Astrocyte (in vitro differentiated cells and primary cell): Measurements from ENCODE around the gene INHBC. TPM values are rescaled to one million over a fixed set of nuclear protein-coding genes. Genes with fewer than 3 reads are reported as not detected.

ENCODE experiments used
- DNase-seq: peaks from one replicate; pipeline ENCODE4 v3.0.0-alpha.2; 2010; ENCODE audit warnings: low read depth
- FAIRE-seq: peaks from 2 replicates; lab custom pipeline; 2011; peaks lifted over from hg19 to GRCh38; lab: Jason Lieb, UNC
- H2AFZ ChIP-seq: 2 replicates; pipeline ENCODE4 v1.6.0; 2012; ENCODE audit warnings: low read depth, low read length, inconsistent platforms
- H3K27ac ChIP-seq: 2 replicates; pipeline ENCODE4 v1.5.1; 2011; ENCODE audit warnings: low read depth, low read length, inconsistent platforms
- H3K27me3 ChIP-seq: 2 replicates; pipeline ENCODE4 v1.6.0; 2011; ENCODE audit warnings: low read length, inconsistent platforms; ENCODE audit not compliant: insufficient read depth
- H3K36me3 ChIP-seq: 2 replicates; pipeline ENCODE4 v1.5.1; 2011; ENCODE audit warnings: low read length, inconsistent platforms; ENCODE audit not compliant: insufficient read depth
- H3K4me1 ChIP-seq: 2 replicates; pipeline ENCODE4 v1.5.1; 2011; ENCODE audit warnings: low read length, inconsistent platforms; ENCODE audit not compliant: insufficient read depth
- H3K4me2 ChIP-seq: 2 replicates; pipeline ENCODE4 v1.6.0; 2012; ENCODE audit warnings: low read length, inconsistent platforms
- H3K4me3 ChIP-seq: 2 replicates; pipeline ENCODE4 v1.5.1; 2011; ENCODE audit warnings: low read depth, mild to moderate bottlenecking, low read length, inconsistent platforms; ENCODE audit not compliant: insufficient read depth
- H3K79me2 ChIP-seq: 2 replicates; pipeline ENCODE4 v1.6.0; 2012; ENCODE audit warnings: mild to moderate bottlenecking, low read length, inconsistent platforms; ENCODE audit not compliant: insufficient read depth
- H3K9ac ChIP-seq: 2 replicates; pipeline ENCODE4 v1.6.0; 2012; ENCODE audit warnings: mild to moderate bottlenecking, low read length, inconsistent platforms
- H3K9me3 ChIP-seq: 2 replicates; pipeline ENCODE4 v1.5.1; 2012; ENCODE audit warnings: low read depth, mild to moderate bottlenecking, low read length, inconsistent platforms; ENCODE audit not compliant: insufficient read depth
- H4K20me1 ChIP-seq: 2 replicates; pipeline ENCODE4 v1.6.0; 2012; ENCODE audit warnings: low read length, inconsistent platforms; ENCODE audit not compliant: insufficient read depth
- H3K27ac Mint-ChIP-seq: one replicate; pipeline ENCODE4 v1.8.0; 2021; ENCODE audit warnings: mild to moderate bottlenecking, mixed read lengths; ENCODE audit not compliant: unreplicated experiment
- H3K27me3 Mint-ChIP-seq: one replicate; pipeline ENCODE4 v1.8.0; 2021; ENCODE audit warnings: low read depth, mixed read lengths; ENCODE audit not compliant: unreplicated experiment
- H3K36me3 Mint-ChIP-seq: one replicate; pipeline ENCODE4 v1.8.0; 2021; ENCODE audit warnings: low read depth, mixed read lengths; ENCODE audit not compliant: unreplicated experiment
- H3K4me1 Mint-ChIP-seq: one replicate; pipeline ENCODE4 v1.8.0; 2021; ENCODE audit warnings: low read depth, mixed read lengths; ENCODE audit not compliant: unreplicated experiment
- H3K4me3 Mint-ChIP-seq: one replicate; pipeline ENCODE4 v1.8.0; 2021; ENCODE audit warnings: mild to moderate bottlenecking, moderate library complexity, mixed read lengths; ENCODE audit not compliant: unreplicated experiment
- H3K9me3 Mint-ChIP-seq: one replicate; pipeline ENCODE4 v1.8.0; 2021; ENCODE audit warnings: mild to moderate bottlenecking, mixed read lengths; ENCODE audit not compliant: unreplicated experiment
- EZH2 ChIP-seq: IDR thresholded peaks from 2 replicates; pipeline ENCODE4 v1.6.1; 2012; ENCODE audit warnings: mild to moderate bottlenecking, low read length, inconsistent platforms; ENCODE audit not compliant: insufficient read depth
- total RNA-seq: library from RNA; stranded (reverse); gene quantifications from 2 replicates; pipeline ENCODE4 v1.2.1, GENCODE V29; 2021
- TF ChIP-seq, protein P1 (sequence below): IDR thresholded peaks from 2 replicates; pipeline ENCODE4 v1.5.1; 2011; ENCODE audit warnings: low read depth, mild to moderate bottlenecking, inconsistent platforms, low read length, moderate library complexity; ENCODE audit not compliant: insufficient read depth

The INHBC gene
- total RNA-seq, 1 donor from 2014 or later = not detected

DNA sequence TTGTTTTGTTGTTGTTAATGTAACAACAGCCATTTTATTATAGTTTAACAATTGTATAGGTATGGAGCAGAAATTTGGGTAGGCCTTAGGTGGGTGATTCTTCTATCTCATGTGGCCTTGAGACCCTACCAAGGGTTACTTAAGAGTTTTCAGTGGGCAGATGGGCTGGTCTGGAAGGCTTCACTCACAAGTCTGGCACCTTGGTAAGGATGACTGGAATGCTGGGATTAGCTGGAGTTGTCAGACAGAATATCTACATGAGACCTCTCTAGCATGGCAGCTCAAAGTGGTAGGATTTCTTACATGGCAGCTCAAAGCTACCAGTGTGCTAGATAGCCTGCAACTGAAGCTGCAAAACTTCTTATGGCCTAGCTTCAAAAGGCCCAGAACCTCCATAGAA is 51.1 kb downstream of the INHBC start:
- H3K4me3 ChIP-seq = no peak overlapping the region
- H3K4me1 ChIP-seq = peaks cover 16% of the 10 kb centered on the region
- no peak overlapping the region for H2AFZ ChIP-seq
- H4K20me1 ChIP-seq = peaks cover 20% of the 10 kb centered on the region
- no peak for FAIRE-seq
- H3K9me3 ChIP-seq = no peaks in the 10 kb centered on the region
- Mint-ChIP-seq H3K9me3 (no peaks in the 10 kb centered on the region), H3K27ac (peak overlapping the region; percentile 62), H3K27me3 (peaks cover 3% of the 10 kb centered on the region), H3K36me3 (peaks cover 12% of the 10 kb centered on the region), H3K4me1 (peaks cover 23% of the 10 kb centered on the region), H3K4me3 (no peak overlapping the region)
- no peak for TF ChIP-seq EZH2
- TF ChIP-seq, protein P1, sequence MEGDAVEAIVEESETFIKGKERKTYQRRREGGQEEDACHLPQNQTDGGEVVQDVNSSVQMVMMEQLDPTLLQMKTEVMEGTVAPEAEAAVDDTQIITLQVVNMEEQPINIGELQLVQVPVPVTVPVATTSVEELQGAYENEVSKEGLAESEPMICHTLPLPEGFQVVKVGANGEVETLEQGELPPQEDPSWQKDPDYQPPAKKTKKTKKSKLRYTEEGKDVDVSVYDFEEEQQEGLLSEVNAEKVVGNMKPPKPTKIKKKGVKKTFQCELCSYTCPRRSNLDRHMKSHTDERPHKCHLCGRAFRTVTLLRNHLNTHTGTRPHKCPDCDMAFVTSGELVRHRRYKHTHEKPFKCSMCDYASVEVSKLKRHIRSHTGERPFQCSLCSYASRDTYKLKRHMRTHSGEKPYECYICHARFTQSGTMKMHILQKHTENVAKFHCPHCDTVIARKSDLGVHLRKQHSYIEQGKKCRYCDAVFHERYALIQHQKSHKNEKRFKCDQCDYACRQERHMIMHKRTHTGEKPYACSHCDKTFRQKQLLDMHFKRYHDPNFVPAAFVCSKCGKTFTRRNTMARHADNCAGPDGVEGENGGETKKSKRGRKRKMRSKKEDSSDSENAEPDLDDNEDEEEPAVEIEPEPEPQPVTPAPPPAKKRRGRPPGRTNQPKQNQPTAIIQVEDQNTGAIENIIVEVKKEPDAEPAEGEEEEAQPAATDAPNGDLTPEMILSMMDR = no peak
- no peak overlapping the region for H3K27ac ChIP-seq
- H3K79me2 ChIP-seq = peaks cover 29% of the 10 kb centered on the region
- H3K36me3 ChIP-seq = peaks cover 12% of the 10 kb centered on the region
- H3K9ac ChIP-seq = no peak overlapping the region
- H3K27me3 ChIP-seq = peaks cover 6% of the 10 kb centered on the region
- H3K4me2 ChIP-seq = no peak overlapping the region
- DNase-seq = no peak

DNA sequence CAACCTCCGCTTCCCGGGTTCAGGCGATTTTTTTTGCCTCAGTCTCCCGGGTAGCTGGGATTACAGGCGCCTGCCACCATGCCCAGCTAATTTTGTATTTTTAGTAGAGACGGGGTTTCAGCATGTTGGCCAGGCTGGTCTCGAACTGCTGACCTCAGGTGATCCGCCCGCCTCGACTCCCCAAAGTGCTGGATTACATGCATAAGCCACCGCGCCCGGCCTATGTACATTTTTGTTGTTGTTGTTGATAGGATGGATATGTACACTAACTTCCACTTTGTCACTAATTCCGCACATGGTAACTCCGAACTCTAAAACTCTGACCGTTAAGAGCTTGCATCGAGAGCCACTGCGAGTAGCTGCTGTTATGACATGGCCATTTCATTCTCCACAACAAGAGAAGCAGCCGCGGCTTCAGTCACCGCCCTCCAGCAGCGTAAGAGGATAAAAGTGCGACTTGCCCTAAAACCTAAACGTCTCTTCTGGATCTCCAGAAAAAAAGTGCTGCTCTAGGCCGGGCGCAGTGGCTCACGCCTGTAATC is 52.5 kb downstream of the INHBC start:
- H3K4me1 ChIP-seq = peaks cover 16% of the 10 kb centered on the region
- H4K20me1 ChIP-seq = peaks cover 29% of the 10 kb centered on the region
- Mint-ChIP-seq H3K27me3 (no peaks in the 10 kb centered on the region), H3K27ac (no peak overlapping the region), H3K36me3 (peaks cover 17% of the 10 kb centered on the region), H3K4me3 (peak overlapping the region; percentile 93), H3K9me3 (no peaks in the 10 kb centered on the region), H3K4me1 (peaks cover 23% of the 10 kb centered on the region)
- H3K9ac ChIP-seq = no peak overlapping the region
- H3K27ac ChIP-seq = no peak overlapping the region
- H3K4me2 ChIP-seq = peak overlapping the region; percentile 98
- H3K27me3 ChIP-seq = no peaks in the 10 kb centered on the region
- no peaks in the 10 kb centered on the region for H3K9me3 ChIP-seq
- H3K36me3 ChIP-seq = peaks cover 23% of the 10 kb centered on the region
- TF ChIP-seq, protein P1 = no peak
- no peak for TF ChIP-seq EZH2
- no peak overlapping the region for H3K4me3 ChIP-seq
- DNase-seq = no peak
- H3K79me2 ChIP-seq = peaks cover 33% of the 10 kb centered on the region
- FAIRE-seq = no peak
- peak overlapping the region; percentile 71 for H2AFZ ChIP-seq

DNA sequence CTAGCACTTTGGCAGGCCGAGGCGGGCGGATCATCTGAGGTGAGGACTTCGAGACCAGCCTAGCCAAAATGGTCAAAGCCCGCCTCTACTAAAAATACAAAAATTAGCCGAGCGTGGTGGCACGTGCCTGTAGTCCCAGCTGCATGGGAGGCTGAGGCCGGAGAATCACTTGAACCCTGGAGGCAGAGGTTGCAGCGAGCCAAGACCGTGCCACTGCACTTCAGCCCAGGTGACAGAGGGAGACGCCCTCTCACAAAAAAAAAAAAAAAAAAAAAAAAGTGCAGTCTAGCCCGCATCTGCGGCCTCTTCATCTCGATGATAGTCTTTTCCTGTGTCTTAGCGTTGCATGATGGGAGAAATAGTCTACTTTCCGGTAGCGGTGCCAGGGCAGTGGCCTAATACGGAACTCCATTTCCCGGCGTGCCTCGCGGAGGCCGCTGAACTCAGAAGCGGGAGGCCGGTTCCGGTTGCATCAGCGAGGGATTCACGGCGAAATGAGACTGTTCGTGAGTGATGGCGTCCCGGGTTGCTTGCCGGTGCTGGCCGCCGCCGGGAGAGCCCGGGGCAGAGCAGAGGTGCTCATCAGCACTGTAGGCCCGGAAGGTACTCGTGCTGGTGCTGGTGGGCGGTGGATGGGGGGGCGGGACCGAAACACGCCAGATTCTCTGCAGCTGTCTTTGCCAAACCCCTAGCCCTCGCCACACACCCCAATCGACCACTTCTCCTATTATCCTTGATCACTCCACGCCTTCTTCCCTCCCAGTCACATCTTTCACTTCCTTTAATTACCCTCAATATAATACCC is 53.2 kb downstream of the INHBC start, which contains the start of gene MARS1:
TSS of gene MARS1 (plus strand) at position 472 of the 805 bp plus-strand sequence. CDS start at position 495, 23 bp downstream.
- no peaks in the 10 kb centered on the region for H3K9me3 ChIP-seq
- Mint-ChIP-seq H3K27me3 (no peaks in the 10 kb centered on the region), H3K4me3 (peak within 1 kb of the TSS; percentile 93), H3K4me1 (peaks cover 23% of the 10 kb centered on the region), H3K27ac (peak within 1 kb of the TSS; percentile 92), H3K36me3 (peaks cover 19% of the 10 kb centered on the region), H3K9me3 (no peaks in the 10 kb centered on the region)
- peak; percentile 92 for DNase-seq
- peak within 1 kb of the TSS; percentile 97 for H3K9ac ChIP-seq
- H3K27me3 ChIP-seq = no peaks in the 10 kb centered on the region
- peaks cover 36% of the 10 kb centered on the region for H3K79me2 ChIP-seq
- H2AFZ ChIP-seq = peak within 1 kb of the TSS; percentile 71
- H3K4me1 ChIP-seq = peaks cover 16% of the 10 kb centered on the region
- peaks cover 33% of the 10 kb centered on the region for H4K20me1 ChIP-seq
- peak within 1 kb of the TSS; percentile 76 for H3K27ac ChIP-seq
- H3K4me3 ChIP-seq = peak within 1 kb of the TSS; percentile 87
- peaks cover 25% of the 10 kb centered on the region for H3K36me3 ChIP-seq
- no peak for TF ChIP-seq EZH2
- TF ChIP-seq, protein P1 = no peak
- H3K4me2 ChIP-seq = peak within 1 kb of the TSS; percentile 98
- FAIRE-seq = no peak
